HL-60 (cell line): ENCODE measurements around the gene SLC22A23.

Source experiments
- DNase-seq, 2 experiments: peaks; one replicate each; pipeline ENCODE4 v3.0.0-alpha.2; 2010 to 2020; ENCODE audit warnings: low read depth in 1 of 2, low spot score in 1 of 2
- H3K27ac ChIP-seq: fragments of 250-450 bp; sonication (Bioruptor Pico); replicated peaks from 2 replicates; pipeline ENCODE4 v1.5.1; 2020; ENCODE audit warnings: mild to moderate bottlenecking, moderate library complexity
- H3K27me3 ChIP-seq: fragments of 250-450 bp; sonication (Bioruptor Pico); 2 replicates; pipeline ENCODE4 v1.5.1; 2021; ENCODE audit warnings: mild to moderate bottlenecking, moderate library complexity; ENCODE audit not compliant: insufficient read depth, poor library complexity, severe bottlenecking
- H3K4me3 ChIP-seq: replicated peaks from 2 replicates; pipeline ENCODE4 v1.5.1; 2011; ENCODE audit warnings: mild to moderate bottlenecking, control low read depth, low read length; ENCODE audit not compliant: insufficient read depth
- GABPA ChIP-seq: IDR thresholded peaks from 2 replicates; pipeline ENCODE4 v1.6.1; 2012; ENCODE audit warnings: low read depth
- POLR2AphosphoS5 ChIP-seq: IDR thresholded peaks from 2 replicates; pipeline ENCODE4 v1.6.1; 2012; ENCODE audit warnings: low read depth
- SPI1 ChIP-seq: IDR thresholded peaks from 2 replicates; pipeline ENCODE4 v1.6.1; 2012; ENCODE audit warnings: low read depth, mild to moderate bottlenecking, borderline replicate concordance
- TF ChIP-seq, protein P1 (sequence below): IDR thresholded peaks from 2 replicates; pipeline ENCODE4 v1.6.1; 2012; ENCODE audit warnings: low read depth; ENCODE audit not compliant: insufficient replicate concordance
- TF ChIP-seq, protein P2 (sequence below): IDR thresholded peaks from one replicate; pipeline ENCODE4 v1.5.1; 2011; ENCODE audit warnings: low read length, control low read depth, inconsistent platforms; ENCODE audit not compliant: insufficient read depth

Gene SLC22A23

DNA sequence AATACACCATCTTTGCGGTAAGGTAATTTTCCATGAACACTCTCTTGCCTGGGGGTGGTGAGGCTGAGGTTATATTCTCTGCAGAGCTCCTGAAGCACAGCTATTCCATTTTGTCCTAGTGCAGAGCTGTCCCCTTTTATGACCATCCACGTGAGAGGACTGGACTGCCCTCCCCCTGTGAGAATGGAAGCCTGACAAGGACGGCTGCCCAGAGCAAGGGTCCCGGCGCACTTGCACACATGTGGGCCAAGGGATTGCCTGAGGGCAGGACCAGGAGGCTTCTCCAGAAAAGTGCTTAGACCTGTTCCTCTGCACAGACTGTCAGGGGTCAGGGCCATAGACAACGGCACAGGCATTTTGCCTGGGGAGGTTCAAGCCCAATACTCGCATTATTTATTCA lies 48.2 kb downstream of the SLC22A23 start:
- no peak for DNase-seq
- H3K27me3 ChIP-seq, result no peaks in the 10 kb centered on the region
- no peak overlapping the region for H3K27ac ChIP-seq
- TF ChIP-seq, protein P1, sequence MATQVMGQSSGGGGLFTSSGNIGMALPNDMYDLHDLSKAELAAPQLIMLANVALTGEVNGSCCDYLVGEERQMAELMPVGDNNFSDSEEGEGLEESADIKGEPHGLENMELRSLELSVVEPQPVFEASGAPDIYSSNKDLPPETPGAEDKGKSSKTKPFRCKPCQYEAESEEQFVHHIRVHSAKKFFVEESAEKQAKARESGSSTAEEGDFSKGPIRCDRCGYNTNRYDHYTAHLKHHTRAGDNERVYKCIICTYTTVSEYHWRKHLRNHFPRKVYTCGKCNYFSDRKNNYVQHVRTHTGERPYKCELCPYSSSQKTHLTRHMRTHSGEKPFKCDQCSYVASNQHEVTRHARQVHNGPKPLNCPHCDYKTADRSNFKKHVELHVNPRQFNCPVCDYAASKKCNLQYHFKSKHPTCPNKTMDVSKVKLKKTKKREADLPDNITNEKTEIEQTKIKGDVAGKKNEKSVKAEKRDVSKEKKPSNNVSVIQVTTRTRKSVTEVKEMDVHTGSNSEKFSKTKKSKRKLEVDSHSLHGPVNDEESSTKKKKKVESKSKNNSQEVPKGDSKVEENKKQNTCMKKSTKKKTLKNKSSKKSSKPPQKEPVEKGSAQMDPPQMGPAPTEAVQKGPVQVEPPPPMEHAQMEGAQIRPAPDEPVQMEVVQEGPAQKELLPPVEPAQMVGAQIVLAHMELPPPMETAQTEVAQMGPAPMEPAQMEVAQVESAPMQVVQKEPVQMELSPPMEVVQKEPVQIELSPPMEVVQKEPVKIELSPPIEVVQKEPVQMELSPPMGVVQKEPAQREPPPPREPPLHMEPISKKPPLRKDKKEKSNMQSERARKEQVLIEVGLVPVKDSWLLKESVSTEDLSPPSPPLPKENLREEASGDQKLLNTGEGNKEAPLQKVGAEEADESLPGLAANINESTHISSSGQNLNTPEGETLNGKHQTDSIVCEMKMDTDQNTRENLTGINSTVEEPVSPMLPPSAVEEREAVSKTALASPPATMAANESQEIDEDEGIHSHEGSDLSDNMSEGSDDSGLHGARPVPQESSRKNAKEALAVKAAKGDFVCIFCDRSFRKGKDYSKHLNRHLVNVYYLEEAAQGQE, result no peak
- TF ChIP-seq, protein P2, sequence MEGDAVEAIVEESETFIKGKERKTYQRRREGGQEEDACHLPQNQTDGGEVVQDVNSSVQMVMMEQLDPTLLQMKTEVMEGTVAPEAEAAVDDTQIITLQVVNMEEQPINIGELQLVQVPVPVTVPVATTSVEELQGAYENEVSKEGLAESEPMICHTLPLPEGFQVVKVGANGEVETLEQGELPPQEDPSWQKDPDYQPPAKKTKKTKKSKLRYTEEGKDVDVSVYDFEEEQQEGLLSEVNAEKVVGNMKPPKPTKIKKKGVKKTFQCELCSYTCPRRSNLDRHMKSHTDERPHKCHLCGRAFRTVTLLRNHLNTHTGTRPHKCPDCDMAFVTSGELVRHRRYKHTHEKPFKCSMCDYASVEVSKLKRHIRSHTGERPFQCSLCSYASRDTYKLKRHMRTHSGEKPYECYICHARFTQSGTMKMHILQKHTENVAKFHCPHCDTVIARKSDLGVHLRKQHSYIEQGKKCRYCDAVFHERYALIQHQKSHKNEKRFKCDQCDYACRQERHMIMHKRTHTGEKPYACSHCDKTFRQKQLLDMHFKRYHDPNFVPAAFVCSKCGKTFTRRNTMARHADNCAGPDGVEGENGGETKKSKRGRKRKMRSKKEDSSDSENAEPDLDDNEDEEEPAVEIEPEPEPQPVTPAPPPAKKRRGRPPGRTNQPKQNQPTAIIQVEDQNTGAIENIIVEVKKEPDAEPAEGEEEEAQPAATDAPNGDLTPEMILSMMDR, result no peak
- TF ChIP-seq POLR2AphosphoS5 (no peak), SPI1 (no peak), GABPA (no peak)
- no peak overlapping the region for H3K4me3 ChIP-seq

DNA sequence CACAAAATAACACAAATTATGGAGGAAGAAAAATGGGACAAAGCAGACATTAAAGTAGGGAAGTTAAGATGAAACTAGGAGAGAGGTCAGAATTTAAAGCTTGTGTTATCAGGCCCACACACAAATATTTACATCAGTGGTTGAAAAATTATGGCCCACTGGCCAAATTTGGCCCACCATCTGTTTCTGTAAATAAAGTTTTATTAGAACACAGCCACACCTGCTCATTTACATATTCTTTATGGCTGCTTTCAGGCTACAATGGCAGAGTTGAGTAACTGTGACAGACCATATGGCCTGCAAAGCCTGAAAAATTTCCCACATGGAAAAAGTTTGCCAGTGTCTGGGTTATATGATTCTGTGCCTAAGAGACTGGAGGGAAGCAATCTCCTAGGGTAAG lies 49.0 kb downstream of the SLC22A23 start:
- Histone ChIP-seq H3K4me3 (no peak overlapping the region), H3K27ac (no peak overlapping the region), H3K27me3 (no peaks in the 10 kb centered on the region)
- no peak for DNase-seq
- no peak for TF ChIP-seq SPI1

DNA sequence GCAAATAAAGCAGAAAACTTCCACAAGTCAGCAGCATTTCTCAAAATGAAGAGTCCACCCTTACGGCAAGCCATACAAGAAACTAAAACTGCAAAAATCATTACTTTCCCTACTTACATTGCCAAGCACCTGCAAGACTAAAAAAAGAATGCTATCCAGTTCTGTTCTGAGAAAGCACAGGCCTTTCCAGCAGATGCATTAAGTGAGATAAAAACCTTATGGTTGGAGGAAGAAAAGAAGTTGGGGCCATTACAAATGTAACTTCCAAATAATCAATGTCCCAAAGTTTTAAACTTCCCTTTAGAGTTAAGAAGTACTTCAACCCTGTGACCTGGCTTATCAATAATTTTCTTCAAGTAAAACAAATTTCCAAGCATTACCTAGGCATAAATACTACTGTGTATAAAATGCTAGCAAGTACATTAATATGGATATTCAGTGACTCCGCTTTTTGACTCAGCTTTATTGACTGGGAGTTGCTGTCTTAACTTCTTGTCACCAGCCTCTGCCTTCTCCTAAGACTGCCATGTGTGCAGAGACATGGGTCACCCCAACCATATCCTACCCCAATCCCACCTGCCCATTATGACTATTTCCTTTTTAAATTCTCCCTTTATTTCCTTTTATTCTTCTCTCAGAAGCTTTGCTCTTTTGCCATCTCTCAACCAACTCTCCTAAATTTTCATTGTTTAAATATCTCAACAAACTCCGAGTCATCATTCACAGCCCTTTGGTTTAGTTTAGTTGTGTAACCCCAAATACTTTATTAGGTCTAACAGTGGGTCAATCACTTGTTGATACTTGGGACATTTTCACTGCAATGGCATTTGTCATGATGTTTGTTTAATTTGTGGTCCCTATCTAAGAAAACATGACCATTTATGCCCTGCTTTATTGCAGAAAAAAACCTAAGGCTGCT lies 49.7 kb downstream of the SLC22A23 start:
- Histone ChIP-seq H3K27ac (no peak overlapping the region), H3K27me3 (no peaks in the 10 kb centered on the region), H3K4me3 (no peak overlapping the region)
- DNase-seq, result no peak
- TF ChIP-seq GABPA, result no peak

DNA sequence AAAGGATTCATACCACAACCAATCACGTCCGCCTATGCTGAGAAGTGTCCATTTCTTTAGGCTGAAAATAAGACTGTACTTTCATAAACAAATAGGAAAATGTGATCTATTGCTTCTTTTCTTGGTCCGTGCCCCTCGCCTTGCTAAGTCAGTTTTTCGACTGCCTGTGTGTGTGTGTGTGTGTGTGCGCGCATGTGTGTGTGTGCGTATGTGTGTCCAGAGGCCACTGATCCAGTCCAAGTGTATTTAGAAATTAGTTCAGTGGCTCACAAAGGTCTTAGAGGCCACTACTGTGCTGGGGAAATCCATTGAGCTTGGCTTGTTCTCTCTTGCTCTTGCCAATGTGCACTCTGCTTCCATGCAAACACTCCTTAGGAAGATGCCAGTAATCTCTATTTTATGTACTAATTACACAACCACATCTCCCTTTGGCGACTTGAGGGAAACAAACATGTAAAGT lies 50.5 kb downstream of the SLC22A23 start:
- Histone ChIP-seq H3K27me3 (no peaks in the 10 kb centered on the region), H3K27ac (no peak overlapping the region), H3K4me3 (no peak overlapping the region)
- TF ChIP-seq GABPA (no peak), POLR2AphosphoS5 (no peak), SPI1 (no peak)
- TF ChIP-seq, protein P1, result no peak
- TF ChIP-seq, protein P2, result no peak
- no peak for DNase-seq

DNA sequence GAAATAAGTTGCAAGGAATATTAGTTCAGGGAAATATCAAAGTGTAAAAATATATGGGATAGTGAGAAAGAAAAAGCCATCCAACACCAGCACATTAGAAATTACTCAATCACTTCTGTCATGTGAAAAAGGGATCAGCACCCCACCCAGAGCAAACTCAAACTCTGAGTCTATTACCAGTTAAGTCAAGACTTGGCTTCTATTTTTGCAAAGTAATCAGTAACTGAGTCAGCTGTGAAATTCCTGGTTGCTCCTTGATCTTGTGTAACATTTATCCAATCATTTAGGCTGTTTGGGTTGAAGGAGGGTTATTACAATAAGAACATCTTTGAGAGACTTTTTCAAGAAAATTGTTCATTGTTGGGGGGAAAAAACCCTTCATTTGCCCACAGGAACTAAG lies 51.2 kb downstream of the SLC22A23 start:
- Histone ChIP-seq H3K27me3 (no peaks in the 10 kb centered on the region), H3K4me3 (no peak overlapping the region), H3K27ac (no peak overlapping the region)
- DNase-seq, result no peak
- TF ChIP-seq POLR2AphosphoS5, result no peak
- TF ChIP-seq GABPA, result no peak
